Hair follicle dermal papilla cell (primary cell): Measurements from ENCODE around the gene PRUNE2. TPM values are rescaled to one million over a fixed set of nuclear protein-coding genes. Genes with fewer than 3 reads are reported as not detected.

Source experiments
- small RNA-seq: library from RNA; depleted of rRNA; stranded (forward); fragments of <200 nt; gene quantifications from one replicate; pipeline ENCODE3, GENCODE V24; 2012
- total RNA-seq: library from RNA; depleted of rRNA; stranded (reverse); fragments of >200 nt; gene quantifications from 2 replicates; pipeline ENCODE4 v1.2.3, GENCODE V29; 2012

The PRUNE2 gene
- 43.6 and 56.6 TPM in 2 replicates for total RNA-seq

GRCh38 chr9:76905791-76906646 lies at the start of gene PRUNE2:
Gene PRUNE2, minus strand, starts transcription at chr9:76906114. Its CDS starts 151 bp downstream, at chr9:76905963.

GRCh38 chr9:76764138-76764537 lies 141.8 kb downstream of the PRUNE2 start, which contains the start of gene PCA3:
Gene PCA3, plus strand, starts transcription at chr9:76764438.

Small RNAs within 50 kb of the gene (small RNA-seq; reads per million reads assigned to genes)
- not detected for gene AL359314.1

Other genes starting within 250 kb of the PRUNE2 start
- gene PCA3, start 141.7 kb downstream of the PRUNE2 start, total RNA-seq: 0.12 TPM in 1 of 2 replicates, not detected in the other
- not detected in 2 replicates for gene FOXB2, start 113.5 kb upstream of the PRUNE2 start, total RNA-seq